IMR-90 (cell line): ENCODE measurements around the gene KRTAP4-2. TPM values are rescaled to one million over a fixed set of nuclear protein-coding genes. Genes with fewer than 3 reads are reported as not detected.

Source experiments
- ATAC-seq: fragments of 200-7000 bp; cut with Tn5 transposase; 2 replicates; pipeline ENCODE4 v1.9.1; 2020; ENCODE audit warnings: low read depth, mild to moderate bottlenecking, moderate library complexity
- BruUV-seq: library from RNA; stranded (reverse); fragments of 400-500 nt; replicated peaks from 2 replicates; lab custom pipeline; 2021; lab: Mats Ljungman, UMichigan
- CTCF ChIA-PET: fragments of 300-600 bp; formaldehyde crosslinking; extraction: SDS; loops from one replicate; lab custom pipeline; 2021; ENCODE audit warnings: antibody characterized with exemption; lab: Yijun Ruan, JAX
- POLR2A ChIA-PET: fragments of 300-600 bp; sonication (Branson Sonifier 250); formaldehyde crosslinking; loops from one replicate; lab custom pipeline; 2022; ENCODE audit warnings: antibody characterized with exemption; ENCODE audit not compliant: unreplicated experiment; lab: Charles Lee
- DNase-seq: peaks from one replicate; pipeline ENCODE4 v3.0.0; 2013
- H2AFZ ChIP-seq: replicated peaks from 2 replicates; pipeline ENCODE3; 2013; ENCODE audit warnings: low read length, mild to moderate bottlenecking; ENCODE audit not compliant: poor library complexity
- H2AK5ac ChIP-seq: 2 replicates; pipeline ENCODE4 v1.6.1; 2013; ENCODE audit warnings: low read depth, low read length, inconsistent platforms
- H2AK9ac ChIP-seq: replicated peaks from 2 replicates; pipeline ENCODE3; 2013; ENCODE audit warnings: mild to moderate bottlenecking, low read depth, low read length, moderate library complexity; ENCODE audit not compliant: poor library complexity
- H2BK120ac ChIP-seq: 2 replicates; pipeline ENCODE4 v1.6.1; 2013; ENCODE audit warnings: low read depth, low read length, inconsistent platforms
- H2BK15ac ChIP-seq: 3 replicates; pipeline ENCODE4 v1.6.1; 2013; ENCODE audit warnings: low read depth, low read length, inconsistent platforms
- H2BK20ac ChIP-seq: 2 replicates; pipeline ENCODE4 v1.6.1; 2013; ENCODE audit warnings: low read depth, mild to moderate bottlenecking, inconsistent platforms, low read length, moderate library complexity
- H2BK5ac ChIP-seq: 2 replicates; pipeline ENCODE4 v1.6.1; 2013; ENCODE audit warnings: mild to moderate bottlenecking, low read depth, low read length, inconsistent platforms; ENCODE audit not compliant: poor library complexity, severe bottlenecking
- H3K14ac ChIP-seq: replicated peaks from 2 replicates; pipeline ENCODE4 v1.6.1; 2013; ENCODE audit warnings: low read depth, low read length, inconsistent platforms
- H3K18ac ChIP-seq: 2 replicates; pipeline ENCODE4 v1.6.1; 2013; ENCODE audit warnings: low read depth, low read length, control low read depth
- H3K23ac ChIP-seq: 2 replicates; pipeline ENCODE4 v1.6.1; 2013; ENCODE audit warnings: low read depth, low read length, inconsistent platforms
- H3K27ac ChIP-seq: 2 replicates; pipeline ENCODE4 v1.5.1; 2013; ENCODE audit warnings: mild to moderate bottlenecking, control low read depth, low read length; ENCODE audit not compliant: insufficient read depth
- H3K27me3 ChIP-seq: 2 replicates; pipeline ENCODE4 v1.6.1; 2013; ENCODE audit warnings: low read length; ENCODE audit not compliant: control insufficient read depth, insufficient read depth
- H3K36me3 ChIP-seq: 2 replicates; pipeline ENCODE4 v1.6.1; 2013; ENCODE audit warnings: low read length, mixed read lengths; ENCODE audit not compliant: control insufficient read depth, insufficient read depth
- H3K4ac ChIP-seq: 2 replicates; pipeline ENCODE4 v1.6.1; 2013; ENCODE audit warnings: low read depth, low read length, inconsistent platforms
- H3K4me1 ChIP-seq: 2 replicates; pipeline ENCODE4 v1.6.1; 2013; ENCODE audit warnings: low read length, mixed read lengths; ENCODE audit not compliant: control insufficient read depth, insufficient read depth
- H3K4me2 ChIP-seq: 2 replicates; pipeline ENCODE4 v1.6.1; 2013; ENCODE audit warnings: low read depth, mild to moderate bottlenecking, control low read depth, low read length, moderate library complexity
- H3K4me3 ChIP-seq: 2 replicates; pipeline ENCODE4 v1.5.1; 2013; ENCODE audit warnings: low read depth, mild to moderate bottlenecking, control low read depth, low read length, moderate library complexity; ENCODE audit not compliant: insufficient read depth
- H3K56ac ChIP-seq: 2 replicates; pipeline ENCODE4 v1.6.1; 2013; ENCODE audit warnings: low read length, inconsistent platforms; ENCODE audit not compliant: insufficient read depth; ENCODE audit errors: extremely low read depth
- H3K79me1 ChIP-seq, 2 experiments: 2 replicates each; pipeline ENCODE4 v1.6.1; 2013; ENCODE audit warnings: low read length in 2 of 2, inconsistent platforms in 1 of 2, low read depth in 1 of 2
- H3K9ac ChIP-seq: 2 replicates; pipeline ENCODE4 v1.6.1; 2013; ENCODE audit warnings: low read depth, low read length, control low read depth
- H3K9me1 ChIP-seq: 2 replicates; pipeline ENCODE4 v1.6.1; 2013; ENCODE audit warnings: low read length, inconsistent platforms; ENCODE audit not compliant: insufficient read depth
- H3K9me3 ChIP-seq: 2 replicates; pipeline ENCODE4 v1.6.1; 2013; ENCODE audit warnings: low read length; ENCODE audit not compliant: control insufficient read depth, insufficient read depth
- H4K20me1 ChIP-seq: 2 replicates; pipeline ENCODE4 v1.6.1; 2013; ENCODE audit warnings: low read length, inconsistent platforms; ENCODE audit not compliant: insufficient read depth
- H4K5ac ChIP-seq: 2 replicates; pipeline ENCODE4 v1.6.1; 2013; ENCODE audit warnings: mild to moderate bottlenecking, low read depth, low read length, control low read depth
- H4K8ac ChIP-seq, 2 experiments: 2 replicates each; pipeline ENCODE4 v1.6.1; 2013; ENCODE audit warnings: low read depth in 2 of 2, low read length in 2 of 2, control low read depth in 1 of 2, inconsistent platforms in 1 of 2
- H4K91ac ChIP-seq: 2 replicates; pipeline ENCODE4 v1.6.1; 2013; ENCODE audit warnings: low read depth, low read length, inconsistent platforms; ENCODE audit not compliant: insufficient read depth
- CHD1 ChIP-seq: IDR thresholded peaks from 2 replicates; pipeline ENCODE4 v1.6.1; 2012; ENCODE audit warnings: low read depth, low read length, improper control_type of control experiment
- FOS ChIP-seq: fragments of 150-350 bp; IDR thresholded peaks from 2 replicates; pipeline ENCODE4 v1.6.1; 2016; ENCODE audit warnings: low read depth, low read length
- MAFK ChIP-seq: IDR thresholded peaks from 2 replicates; pipeline ENCODE4 v1.6.1; 2012; ENCODE audit warnings: low read depth, low read length, improper control_type of control experiment
- MXI1 ChIP-seq: IDR thresholded peaks from 2 replicates; pipeline ENCODE4 v1.6.1; 2012; ENCODE audit warnings: low read depth, mild to moderate bottlenecking, low read length, moderate library complexity, borderline replicate concordance
- POLR2A ChIP-seq: IDR thresholded peaks from 2 replicates; pipeline ENCODE4 v1.6.1; 2012; ENCODE audit warnings: mild to moderate bottlenecking, low read depth, low read length
- RAD21 ChIP-seq: IDR thresholded peaks from 2 replicates; pipeline ENCODE4 v1.6.1; 2012; ENCODE audit warnings: low read length, improper control_type of control experiment
- RCOR1 ChIP-seq: IDR thresholded peaks from 2 replicates; pipeline ENCODE4 v1.6.1; 2012; ENCODE audit warnings: mild to moderate bottlenecking, low read length, improper control_type of control experiment; ENCODE audit not compliant: insufficient replicate concordance
- RFX5 ChIP-seq: IDR thresholded peaks from 2 replicates; pipeline ENCODE4 v1.8.0; 2012; ENCODE audit warnings: low read depth, mild to moderate bottlenecking, low read length, moderate library complexity
- WGBS, 2 experiments: methylation state at CpG; one replicate each; pipeline versions ENCODE4 v1.1.5 to v1.1.7; 2013; ENCODE audit warnings: missing lambda C conversion rate in 2 of 2; ENCODE audit not compliant: insufficient read length in 1 of 2; ENCODE audit errors: extremely low coverage in 2 of 2; 5-methylcytosine and 5-hydroxymethylcytosine counted together
- dilution Hi-C: fragments of 300-500 bp; cut with HindIII; formaldehyde crosslinking; loops from one replicate; pipeline ENCODE4 v1.14.3; 2018; ENCODE audit warnings: low sequenced_read_pairs; ENCODE audit not compliant: unreplicated experiment
- in situ Hi-C: fragments of 300-500 bp; cut with MboI; formaldehyde crosslinking; loops from 3 replicates; pipeline ENCODE4 v1.14.3; 2019; ENCODE audit warnings: low sequenced_read_pairs, inconsistent platforms, mixed read lengths
- intact Hi-C: fragments of 100-400 bp; cut with micrococcal nuclease; formaldehyde crosslinking; loops from 2 replicates; pipeline ENCODE4 v1.10.0; 2022
- microRNA-seq, 2 experiments: library from miRNA; stranded (forward) in 1 of 2; unstranded in 1 of 2; fragments of 10-50 nt in 1 of 2; fragments of <30 nt in 1 of 2; gene quantifications in 1 of 2; microRNA quantifications in 1 of 2; one replicate each; pipeline versions ENCODE3 to v1.1.0; 2013 to 2020; ENCODE audit not compliant: insufficient read depth in 1 of 2, insufficient read length in 1 of 2, unreplicated experiment in 1 of 2
- polyA plus RNA-seq, 3 experiments: library from polyadenylated mRNA; depleted of rRNA; stranded (reverse); fragments of >200 nt; gene quantifications; 2 replicates each; pipeline ENCODE4 v1.2.3, GENCODE V29; 2012; ENCODE audit warnings: low replicate concordance in 1 of 3
- small RNA-seq, 5 experiments: library from RNA; depleted of rRNA; stranded (forward); fragments of <200 nt; gene quantifications; one replicate each; pipeline ENCODE3, GENCODE V24; 2012
- total RNA-seq: library from RNA; depleted of rRNA; stranded (reverse); fragments of >200 nt; gene quantifications from 2 replicates; pipeline ENCODE4 v1.2.3, GENCODE V29; 2012; rRNA removed
- TF ChIP-seq, protein P1 (sequence below): conservative IDR thresholded peaks from 2 replicates; pipeline ENCODE4 v1.5.1; 2012; ENCODE audit warnings: mild to moderate bottlenecking, low read depth, low read length, improper control_type of control experiment

KRTAP4-2 gene
- total and polyA plus RNA-seq, 2 of the 4 experiments (the other 2 are of a cell fraction) = not detected

GRCh38 chr17:41131979-41132378 is 46.0 kb downstream of the KRTAP4-2 start:
- H2BK120ac ChIP-seq = peak overlapping the region; percentile 91
- H3K4me2 ChIP-seq = peak overlapping the region; percentile 76; the same call in 1 of the 2 replicates
- peak overlapping the region; percentile 92 for H2BK20ac ChIP-seq
- peak overlapping the region; percentile 74 for H4K91ac ChIP-seq
- no peaks in the 10 kb centered on the region for H3K9me1 ChIP-seq
- BruUV-seq = no TSS peak
- H3K27me3 ChIP-seq = no peaks in the 10 kb centered on the region
- H3K56ac ChIP-seq = no peak overlapping the region
- no peaks in the 10 kb centered on the region for H3K36me3 ChIP-seq
- H4K8ac ChIP-seq = peak overlapping the region; percentile 31 to 90
- TF ChIP-seq RFX5 (no peak), POLR2A (no peak), FOS (peak; percentile 57; the same call in 1 of the 2 replicates), MAFK (no peak), CHD1 (no peak), RAD21 (no peak), MXI1 (no peak), RCOR1 (no peak)
- TF ChIP-seq, protein P1, sequence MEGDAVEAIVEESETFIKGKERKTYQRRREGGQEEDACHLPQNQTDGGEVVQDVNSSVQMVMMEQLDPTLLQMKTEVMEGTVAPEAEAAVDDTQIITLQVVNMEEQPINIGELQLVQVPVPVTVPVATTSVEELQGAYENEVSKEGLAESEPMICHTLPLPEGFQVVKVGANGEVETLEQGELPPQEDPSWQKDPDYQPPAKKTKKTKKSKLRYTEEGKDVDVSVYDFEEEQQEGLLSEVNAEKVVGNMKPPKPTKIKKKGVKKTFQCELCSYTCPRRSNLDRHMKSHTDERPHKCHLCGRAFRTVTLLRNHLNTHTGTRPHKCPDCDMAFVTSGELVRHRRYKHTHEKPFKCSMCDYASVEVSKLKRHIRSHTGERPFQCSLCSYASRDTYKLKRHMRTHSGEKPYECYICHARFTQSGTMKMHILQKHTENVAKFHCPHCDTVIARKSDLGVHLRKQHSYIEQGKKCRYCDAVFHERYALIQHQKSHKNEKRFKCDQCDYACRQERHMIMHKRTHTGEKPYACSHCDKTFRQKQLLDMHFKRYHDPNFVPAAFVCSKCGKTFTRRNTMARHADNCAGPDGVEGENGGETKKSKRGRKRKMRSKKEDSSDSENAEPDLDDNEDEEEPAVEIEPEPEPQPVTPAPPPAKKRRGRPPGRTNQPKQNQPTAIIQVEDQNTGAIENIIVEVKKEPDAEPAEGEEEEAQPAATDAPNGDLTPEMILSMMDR = no peak
- H2AFZ ChIP-seq = no peak overlapping the region
- peaks cover 4% of the 10 kb centered on the region for H3K4me1 ChIP-seq
- peak overlapping the region; percentile 95; the same call in 1 of the 2 replicates for H4K5ac ChIP-seq
- peak overlapping the region; percentile 16; the same call in 1 of the 2 replicates for H3K27ac ChIP-seq
- no peaks in the 10 kb centered on the region for H4K20me1 ChIP-seq
- DNase-seq = peak; percentile 67
- H2AK5ac ChIP-seq = peak overlapping the region; percentile 85
- no peaks in the 10 kb centered on the region for H3K9me3 ChIP-seq
- CTCF ChIA-PET = interaction anchor here (1.0 kb wide), 1 partner anchor 198 kb away, joined by 3 read pairs; no protein-coding TSS in a partner anchor
- in situ Hi-C loops = no loop called here
- no peak overlapping the region for H3K4me3 ChIP-seq
- no peak overlapping the region for H2AK9ac ChIP-seq
- WGBS, 2 experiments = no CpG with 5 or more reads among the region's 3 CpGs
- peak overlapping the region; percentile 98; the same call in 1 of the 2 replicates for H3K18ac ChIP-seq
- H3K23ac ChIP-seq = no peak overlapping the region
- peak overlapping the region; percentile 98 for H2BK5ac ChIP-seq
- peak; percentile 65; the same call in 1 of the 2 replicates for ATAC-seq
- H3K79me1 ChIP-seq = no peaks in the 10 kb centered on the region
- H2BK15ac ChIP-seq = peak overlapping the region; percentile 72; the same call in 2 of the 3 replicates
- H3K14ac ChIP-seq = peak overlapping the region; percentile 35
- H3K4ac ChIP-seq = peak overlapping the region; percentile 77
- dilution Hi-C loops = no loop called here
- intact Hi-C loops = no loop called here
- POLR2A ChIA-PET = no interaction called here
- H3K9ac ChIP-seq = no peak overlapping the region

Small RNAs within 50 kb of the gene (microRNA-seq; reads per million reads assigned to microRNA genes)
- gene KRTAP4-17P (ENCODE audit: insufficient read depth, insufficient read length) = not detected

Small RNAs within 50 kb of the gene (small RNA-seq; reads per million reads assigned to genes)
- 0 reads per million in 5 experiments for gene KRTAP4-17P

Other genes starting within 250 kb of the KRTAP4-2 start
Only the 30 nearest of the 41 such genes appear.
- gene KRTAP1-5, start 151.0 kb downstream of the KRTAP4-2 start, total RNA-seq = 33.1 and 34.8 TPM in 2 replicates
- gene KRTAP1-5, start 151.0 kb downstream of the KRTAP4-2 start, polyA plus RNA-seq (2012; rRNA removed) = 27.0 and 35.9 TPM in 2 replicates
- gene KRTAP1-4, start 148.0 kb downstream of the KRTAP4-2 start, total RNA-seq = not detected in 2 replicates
- gene KRTAP1-4, start 148.0 kb downstream of the KRTAP4-2 start, polyA plus RNA-seq (2012; rRNA removed) = not detected in 2 replicates
- not detected in 2 replicates for gene KRTAP1-3, start 143.3 kb downstream of the KRTAP4-2 start, total RNA-seq
- gene KRTAP1-3, start 143.3 kb downstream of the KRTAP4-2 start, polyA plus RNA-seq (2012; rRNA removed) = not detected in 2 replicates
- gene KRTAP1-1, start 136.8 kb downstream of the KRTAP4-2 start, total RNA-seq = 0.83 and 0.90 TPM in 2 replicates
- gene KRTAP1-1, start 136.8 kb downstream of the KRTAP4-2 start, polyA plus RNA-seq (2012; rRNA removed) = 1.2 and 1.5 TPM in 2 replicates
- gene KRTAP2-1, start 130.9 kb downstream of the KRTAP4-2 start, total RNA-seq = not detected in 2 replicates
- gene KRTAP2-1, start 130.9 kb downstream of the KRTAP4-2 start, polyA plus RNA-seq (2012; rRNA removed) = not detected in 2 replicates
- not detected in 2 replicates for gene KRTAP2-2, start 123.0 kb downstream of the KRTAP4-2 start, total RNA-seq
- gene KRTAP2-2, start 123.0 kb downstream of the KRTAP4-2 start, polyA plus RNA-seq (2012; rRNA removed) = 0.17 TPM in 1 of 2 replicates, not detected in the other
- gene KRTAP2-3, start 118.1 kb downstream of the KRTAP4-2 start, total RNA-seq = 1.4 TPM in 2 replicates
- 35.2 and 35.6 TPM in 2 replicates for gene KRTAP2-3, start 118.1 kb downstream of the KRTAP4-2 start, polyA plus RNA-seq (2012; rRNA removed)
- gene KRTAP2-4, start 112.3 kb downstream of the KRTAP4-2 start, total RNA-seq = not detected in 2 replicates
- not detected in 2 replicates for gene KRTAP2-4, start 112.3 kb downstream of the KRTAP4-2 start, polyA plus RNA-seq (2012; rRNA removed)
- not detected in 2 replicates for gene KRTAP4-7, start 94.1 kb downstream of the KRTAP4-2 start, total RNA-seq
- gene KRTAP4-7, start 94.1 kb downstream of the KRTAP4-2 start, polyA plus RNA-seq (2012; rRNA removed) = 0.11 TPM in 1 of 2 replicates, not detected in the other
- gene KRTAP4-8, start 80.1 kb downstream of the KRTAP4-2 start, total RNA-seq = not detected in 2 replicates
- gene KRTAP4-8, start 80.1 kb downstream of the KRTAP4-2 start, polyA plus RNA-seq (2012; rRNA removed) = not detected in 2 replicates
- gene KRTAP4-16, start 76.0 kb downstream of the KRTAP4-2 start, total RNA-seq = not detected in 2 replicates
- gene KRTAP4-16, start 76.0 kb downstream of the KRTAP4-2 start, polyA plus RNA-seq (2012; rRNA removed) = not detected in 2 replicates
- gene KRTAP4-9, start 72.8 kb downstream of the KRTAP4-2 start, total RNA-seq = not detected in 2 replicates
- gene KRTAP4-9, start 72.8 kb downstream of the KRTAP4-2 start, polyA plus RNA-seq (2012; rRNA removed) = 0.24 TPM in 2 replicates
- gene KRTAP4-11, start 59.8 kb downstream of the KRTAP4-2 start, total RNA-seq = not detected in 2 replicates
- not detected in 2 replicates for gene KRTAP4-11, start 59.8 kb downstream of the KRTAP4-2 start, polyA plus RNA-seq (2012; rRNA removed)
- gene KRTAP4-12, start 54.0 kb downstream of the KRTAP4-2 start, total RNA-seq = 0.18 TPM in 1 of 2 replicates, not detected in the other
- 1.0 and 1.1 TPM in 2 replicates for gene KRTAP4-12, start 54.0 kb downstream of the KRTAP4-2 start, polyA plus RNA-seq (2012; rRNA removed)
- gene KRTAP4-6, start 37.7 kb downstream of the KRTAP4-2 start, total RNA-seq = not detected in 2 replicates
- gene KRTAP4-6, start 37.7 kb downstream of the KRTAP4-2 start, polyA plus RNA-seq (2012; rRNA removed) = not detected in 2 replicates
- not detected in 2 replicates for gene KRTAP4-5, start 28.4 kb downstream of the KRTAP4-2 start, total RNA-seq
- not detected in 2 replicates for gene KRTAP4-5, start 28.4 kb downstream of the KRTAP4-2 start, polyA plus RNA-seq (2012; rRNA removed)
- gene KRTAP4-4, start 17.5 kb downstream of the KRTAP4-2 start, total RNA-seq = not detected in 2 replicates
- gene KRTAP4-4, start 17.5 kb downstream of the KRTAP4-2 start, polyA plus RNA-seq (2012; rRNA removed) = not detected in 2 replicates
- not detected in 2 replicates for gene KRTAP4-3, start 10.0 kb downstream of the KRTAP4-2 start, total RNA-seq
- gene KRTAP4-3, start 10.0 kb downstream of the KRTAP4-2 start, polyA plus RNA-seq (2012; rRNA removed) = not detected in 2 replicates
- not detected in 2 replicates for gene KRTAP4-1, start 6.7 kb upstream of the KRTAP4-2 start, total RNA-seq
- not detected in 2 replicates for gene KRTAP4-1, start 6.7 kb upstream of the KRTAP4-2 start, polyA plus RNA-seq (2012; rRNA removed)
- gene KRTAP9-1, start 11.7 kb upstream of the KRTAP4-2 start, total RNA-seq = not detected in 2 replicates
- gene KRTAP9-1, start 11.7 kb upstream of the KRTAP4-2 start, polyA plus RNA-seq (2012; rRNA removed) = not detected in 2 replicates
- not detected in 2 replicates for gene KRTAP9-2, start 48.4 kb upstream of the KRTAP4-2 start, total RNA-seq
- not detected in 2 replicates for gene KRTAP9-2, start 48.4 kb upstream of the KRTAP4-2 start, polyA plus RNA-seq (2012; rRNA removed)
- gene KRTAP9-3, start 54.2 kb upstream of the KRTAP4-2 start, total RNA-seq = not detected in 2 replicates
- gene KRTAP9-3, start 54.2 kb upstream of the KRTAP4-2 start, polyA plus RNA-seq (2012; rRNA removed) = not detected in 2 replicates
- not detected in 2 replicates for gene KRTAP9-8, start 59.8 kb upstream of the KRTAP4-2 start, total RNA-seq
- gene KRTAP9-8, start 59.8 kb upstream of the KRTAP4-2 start, polyA plus RNA-seq (2012; rRNA removed) = not detected in 2 replicates
- not detected in 2 replicates for gene KRTAP9-4, start 71.5 kb upstream of the KRTAP4-2 start, total RNA-seq
- gene KRTAP9-4, start 71.5 kb upstream of the KRTAP4-2 start, polyA plus RNA-seq (2012; rRNA removed) = not detected in 2 replicates
- gene KRTAP9-9, start 77.2 kb upstream of the KRTAP4-2 start, total RNA-seq = not detected in 2 replicates
- not detected in 2 replicates for gene KRTAP9-9, start 77.2 kb upstream of the KRTAP4-2 start, polyA plus RNA-seq (2012; rRNA removed)
- not detected in 2 replicates for gene KRTAP9-6, start 87.2 kb upstream of the KRTAP4-2 start, total RNA-seq
- gene KRTAP9-6, start 87.2 kb upstream of the KRTAP4-2 start, polyA plus RNA-seq (2012; rRNA removed) = not detected in 2 replicates
- not detected in 2 replicates for gene KRTAP9-7, start 97.5 kb upstream of the KRTAP4-2 start, total RNA-seq
- gene KRTAP9-7, start 97.5 kb upstream of the KRTAP4-2 start, polyA plus RNA-seq (2012; rRNA removed) = not detected in 2 replicates
- gene KRTAP29-1, start 124.6 kb upstream of the KRTAP4-2 start, total RNA-seq = not detected in 2 replicates
- not detected in 2 replicates for gene KRTAP29-1, start 124.6 kb upstream of the KRTAP4-2 start, polyA plus RNA-seq (2012; rRNA removed)
- gene KRTAP16-1, start 131.1 kb upstream of the KRTAP4-2 start, total RNA-seq = not detected in 2 replicates
- gene KRTAP16-1, start 131.1 kb upstream of the KRTAP4-2 start, polyA plus RNA-seq (2012; rRNA removed) = not detected in 2 replicates
- gene KRTAP17-1, start 137.5 kb upstream of the KRTAP4-2 start, total RNA-seq = not detected in 2 replicates
- not detected in 2 replicates for gene KRTAP17-1, start 137.5 kb upstream of the KRTAP4-2 start, polyA plus RNA-seq (2012; rRNA removed)